Activated T-cell treated with anti-CD3 and anti-CD28 coated beads, Interleukin-2, amount 50 U/mL, for 4 hours (primary cell): Measurements from ENCODE around the gene LGR6. TPM values are rescaled to one million over a fixed set of nuclear protein-coding genes. Genes with fewer than 3 reads are reported as not detected.
A peak's percentile ranks its signal among the peaks of the same experiment; 100 is the strongest.

ENCODE experiments used
- ATAC-seq, 2 donors: fragments of 200-7000 bp; cut with Tn5 transposase; one replicate each; pipeline ENCODE4 v1.10.0; 2021
- DNase-seq: peaks from one replicate; pipeline ENCODE4 v3.0.0-alpha.2; 2020
- H3K27me3 Mint-ChIP-seq: one replicate; pipeline ENCODE4 v1.8.0; 2021; ENCODE audit warnings: low read depth, mixed read lengths
- H3K36me3 Mint-ChIP-seq: one replicate; pipeline ENCODE4 v1.8.0; 2022; ENCODE audit warnings: mixed read lengths; ENCODE audit not compliant: insufficient read depth
- H3K4me1 Mint-ChIP-seq: one replicate; pipeline ENCODE4 v1.8.0; 2021; ENCODE audit warnings: low read depth, mixed read lengths
- H3K4me3 Mint-ChIP-seq: one replicate; pipeline ENCODE4 v1.8.0; 2021; ENCODE audit warnings: mild to moderate bottlenecking, moderate library complexity, mixed read lengths
- H3K9me3 Mint-ChIP-seq: one replicate; pipeline ENCODE4 v1.8.0; 2021; ENCODE audit warnings: mixed read lengths
- total RNA-seq, 3 donors: library from RNA; stranded (reverse); gene quantifications; one replicate each; pipeline ENCODE4 v1.2.1, GENCODE V29; 2021

The LGR6 gene
- total RNA-seq, 3 donors from 2014 or later = 0.08 to 0.21 TPM; not detected in 1

GRCh38 chr1:202270871-202271326 lies 77.3 kb downstream of the LGR6 start:
- Mint-ChIP-seq H3K9me3 (no peaks in the 10 kb centered on the region), H3K4me3 (no peak overlapping the region), H3K4me1 (no peaks in the 10 kb centered on the region), H3K36me3 (no peaks in the 10 kb centered on the region), H3K27me3 (peaks cover 10% of the 10 kb centered on the region)
- no peak for ATAC-seq
- DNase-seq = no peak

DNA sequence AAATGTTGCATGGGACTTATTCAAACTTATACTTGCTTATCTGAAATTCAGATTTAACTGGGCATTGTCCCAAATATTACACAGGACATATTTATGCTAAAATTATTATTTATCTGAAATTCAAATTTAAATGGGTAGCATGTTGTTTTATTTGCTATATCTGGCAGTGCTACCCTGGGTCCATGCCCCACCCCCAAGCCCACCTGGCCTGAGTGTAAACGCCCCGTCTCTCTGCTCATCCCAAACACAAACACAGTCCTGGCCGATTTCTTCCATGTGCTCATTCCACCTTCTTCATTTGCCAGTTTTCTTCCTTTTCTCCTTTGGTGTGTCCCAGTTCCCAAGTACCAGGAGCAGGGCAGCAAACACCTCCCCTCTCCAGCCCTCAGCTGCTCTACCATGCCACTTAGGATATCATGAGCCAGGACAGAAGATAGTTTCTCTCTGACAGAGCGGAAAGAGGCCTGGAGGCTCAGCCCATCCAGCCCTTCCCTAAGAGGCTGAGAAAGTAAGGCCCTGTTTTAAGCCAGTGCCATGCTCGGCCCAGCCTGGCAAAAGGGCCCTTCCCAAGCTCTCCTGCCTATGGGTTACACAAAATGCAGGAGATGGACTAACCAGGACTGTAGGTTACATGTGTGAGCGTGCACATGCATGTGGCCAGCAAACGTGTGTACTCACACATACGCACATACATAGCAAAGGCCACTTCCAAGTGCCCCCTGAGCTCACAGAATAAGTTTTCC lies 78.7 kb downstream of the LGR6 start:
- H3K4me3 Mint-ChIP-seq = no peak overlapping the region
- H3K9me3 Mint-ChIP-seq = no peaks in the 10 kb centered on the region
- peaks cover 1% of the 10 kb centered on the region for H3K27me3 Mint-ChIP-seq
- DNase-seq = no peak
- no peak for ATAC-seq
- no peaks in the 10 kb centered on the region for H3K36me3 Mint-ChIP-seq
- H3K4me1 Mint-ChIP-seq = no peaks in the 10 kb centered on the region

DNA sequence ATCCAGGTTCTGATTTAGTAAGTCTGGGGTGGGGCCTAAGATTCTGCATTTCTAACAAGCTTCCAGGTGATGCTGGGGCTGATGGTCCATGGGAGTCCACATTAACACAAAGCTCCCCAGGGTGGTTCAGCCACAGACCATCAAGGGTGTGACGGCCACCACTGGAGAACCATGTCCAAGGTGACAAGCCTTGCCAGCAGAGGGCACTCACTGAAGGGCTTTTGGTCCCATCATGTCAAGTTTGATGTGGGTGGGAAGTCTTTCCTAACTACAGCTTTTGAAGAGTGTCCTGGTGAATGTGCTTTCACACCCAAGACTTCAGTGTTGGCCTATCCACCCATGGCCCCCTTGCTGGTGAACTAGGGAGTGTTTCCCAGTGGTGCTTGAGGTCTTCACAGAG lies 81.0 kb downstream of the LGR6 start:
- H3K4me3 Mint-ChIP-seq = no peak overlapping the region
- H3K4me1 Mint-ChIP-seq = no peaks in the 10 kb centered on the region
- no peaks in the 10 kb centered on the region for H3K9me3 Mint-ChIP-seq
- peak; percentile 33 for DNase-seq
- no peak for ATAC-seq
- peaks cover 1% of the 10 kb centered on the region for H3K27me3 Mint-ChIP-seq
- H3K36me3 Mint-ChIP-seq = no peaks in the 10 kb centered on the region

DNA sequence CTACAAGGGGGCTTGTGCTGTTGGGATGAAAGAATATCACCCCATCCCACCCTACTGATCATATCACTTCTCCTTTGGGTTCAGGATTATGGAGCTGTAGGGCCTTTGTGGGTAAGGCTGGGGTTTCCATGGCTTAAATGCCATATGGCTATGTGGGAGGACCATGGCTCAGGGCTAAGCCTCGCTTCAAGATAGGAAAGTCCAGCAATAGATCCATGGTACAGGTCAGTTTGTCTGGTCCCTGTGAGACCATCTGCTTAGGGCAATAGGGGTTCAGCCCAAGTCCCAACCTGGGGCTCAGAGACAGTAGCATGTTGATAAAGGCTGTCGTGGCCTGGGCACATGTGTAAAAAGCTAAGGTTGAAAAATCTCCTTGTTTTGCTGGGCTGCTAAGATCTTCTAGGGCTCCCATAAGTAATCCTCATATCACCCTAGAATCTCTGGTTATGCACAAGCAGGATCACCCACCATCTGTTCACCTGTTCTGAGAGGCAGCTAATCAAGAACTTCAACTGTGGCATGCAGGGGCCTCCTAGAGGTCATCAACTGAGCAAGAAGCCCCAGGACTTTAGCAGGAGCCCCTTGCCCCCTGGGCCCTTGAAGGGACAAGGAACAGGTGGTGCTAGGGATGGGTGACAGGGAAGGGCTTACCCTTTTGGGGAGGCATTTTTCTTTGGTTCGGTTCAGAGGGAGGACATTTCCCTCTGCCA lies 81.6 kb downstream of the LGR6 start:
- DNase-seq = no peak
- H3K27me3 Mint-ChIP-seq = peaks cover 4% of the 10 kb centered on the region
- H3K9me3 Mint-ChIP-seq = no peaks in the 10 kb centered on the region
- no peak for ATAC-seq
- no peaks in the 10 kb centered on the region for H3K4me1 Mint-ChIP-seq
- no peaks in the 10 kb centered on the region for H3K36me3 Mint-ChIP-seq
- no peak overlapping the region for H3K4me3 Mint-ChIP-seq

DNA sequence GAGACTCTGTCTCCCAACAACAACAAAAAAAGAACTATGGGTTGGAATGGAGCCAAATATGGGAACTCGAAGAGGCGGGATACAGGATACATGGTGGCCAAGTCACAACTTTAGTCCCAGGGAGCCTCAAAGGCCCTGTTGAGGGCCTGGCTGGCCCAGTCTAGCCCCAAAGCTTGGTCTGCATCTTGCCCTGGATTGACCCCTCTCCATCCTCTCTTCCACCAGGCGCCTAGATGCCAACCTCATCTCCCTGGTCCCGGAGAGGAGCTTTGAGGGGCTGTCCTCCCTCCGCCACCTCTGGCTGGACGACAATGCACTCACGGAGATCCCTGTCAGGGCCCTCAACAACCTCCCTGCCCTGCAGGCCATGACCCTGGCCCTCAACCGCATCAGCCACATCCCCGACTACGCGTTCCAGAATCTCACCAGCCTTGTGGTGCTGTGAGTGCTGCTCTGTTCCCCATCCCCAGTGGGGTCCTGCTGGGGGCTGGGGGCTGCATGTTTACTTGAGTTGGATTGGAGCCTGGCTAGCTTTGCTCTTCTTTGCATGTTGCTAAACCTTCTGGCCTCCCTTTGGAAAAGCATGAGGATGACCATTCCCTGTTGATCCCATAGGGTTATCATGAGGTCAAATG lies 82.6 kb downstream of the LGR6 start:
- Mint-ChIP-seq H3K4me1 (no peaks in the 10 kb centered on the region), H3K36me3 (no peaks in the 10 kb centered on the region), H3K9me3 (no peaks in the 10 kb centered on the region), H3K27me3 (peaks cover 4% of the 10 kb centered on the region), H3K4me3 (no peak overlapping the region)
- no peak for DNase-seq
- no peak for ATAC-seq

GRCh38 chr1:202276920-202277319 lies 83.3 kb downstream of the LGR6 start:
- Mint-ChIP-seq H3K9me3 (no peaks in the 10 kb centered on the region), H3K27me3 (peaks cover 4% of the 10 kb centered on the region), H3K36me3 (no peaks in the 10 kb centered on the region), H3K4me1 (no peaks in the 10 kb centered on the region), H3K4me3 (no peak overlapping the region)
- ATAC-seq (no peak), DNase-seq (no peak)

DNA sequence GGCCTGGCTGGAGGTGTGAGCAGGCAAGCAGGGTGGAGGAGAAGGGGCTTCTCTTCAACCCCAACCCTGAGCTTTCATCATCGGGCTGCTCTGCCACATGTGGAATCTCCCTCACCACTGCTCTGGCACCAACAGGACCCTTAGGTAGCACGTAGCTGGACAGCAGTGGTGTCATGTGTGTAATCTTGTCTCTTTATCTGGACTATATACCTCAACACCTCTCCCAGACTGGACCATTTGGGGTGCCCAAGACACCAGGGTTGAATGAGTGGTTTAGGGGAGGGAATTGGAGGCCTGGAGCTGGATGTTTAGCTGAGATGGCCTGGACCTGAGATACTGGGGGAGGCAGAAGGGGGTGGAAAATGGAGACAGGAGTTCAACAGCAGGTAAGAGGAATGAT lies 85.2 kb downstream of the LGR6 start:
- Mint-ChIP-seq H3K36me3 (no peaks in the 10 kb centered on the region), H3K4me1 (peaks cover 11% of the 10 kb centered on the region), H3K9me3 (no peaks in the 10 kb centered on the region), H3K27me3 (peaks cover 4% of the 10 kb centered on the region), H3K4me3 (no peak overlapping the region)
- ATAC-seq = no peak
- DNase-seq = no peak

DNA sequence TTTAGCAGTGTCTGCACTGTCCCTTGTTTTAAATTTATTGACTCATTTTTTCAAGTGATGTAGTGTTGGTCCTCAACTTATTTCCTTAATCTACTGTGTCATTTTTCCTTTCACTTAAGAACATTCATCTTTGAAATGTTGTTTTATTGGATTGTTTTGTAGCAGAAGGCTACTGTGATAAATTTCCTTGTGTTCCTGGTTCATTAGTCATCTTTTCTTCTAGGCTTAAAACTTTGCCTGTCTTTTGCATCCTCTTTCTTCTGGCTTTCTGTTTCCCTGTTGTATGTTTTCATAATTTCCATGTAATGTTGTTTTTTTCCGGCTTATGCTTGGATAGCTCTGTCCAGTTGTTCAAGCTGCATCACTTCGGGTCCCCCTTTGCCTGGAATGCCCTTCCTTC lies 86.2 kb downstream of the LGR6 start:
- no peak for ATAC-seq
- Mint-ChIP-seq H3K27me3 (peaks cover 3% of the 10 kb centered on the region), H3K9me3 (no peaks in the 10 kb centered on the region), H3K4me1 (peaks cover 15% of the 10 kb centered on the region), H3K4me3 (no peak overlapping the region), H3K36me3 (no peaks in the 10 kb centered on the region)
- no peak for DNase-seq

GRCh38 chr1:202280595-202280994 lies 87.0 kb downstream of the LGR6 start:
- ATAC-seq (no peak), DNase-seq (no peak)
- Mint-ChIP-seq H3K4me3 (no peak overlapping the region), H3K36me3 (no peaks in the 10 kb centered on the region), H3K27me3 (peaks cover 3% of the 10 kb centered on the region), H3K9me3 (no peaks in the 10 kb centered on the region), H3K4me1 (peaks cover 15% of the 10 kb centered on the region)

GRCh38 chr1:202281316-202282024 lies 87.9 kb downstream of the LGR6 start:
- H3K4me3 Mint-ChIP-seq = no peak overlapping the region
- H3K27me3 Mint-ChIP-seq = peaks cover 3% of the 10 kb centered on the region
- peaks cover 15% of the 10 kb centered on the region for H3K4me1 Mint-ChIP-seq
- H3K9me3 Mint-ChIP-seq = no peaks in the 10 kb centered on the region
- no peaks in the 10 kb centered on the region for H3K36me3 Mint-ChIP-seq
- ATAC-seq = no peak
- no peak for DNase-seq

DNA sequence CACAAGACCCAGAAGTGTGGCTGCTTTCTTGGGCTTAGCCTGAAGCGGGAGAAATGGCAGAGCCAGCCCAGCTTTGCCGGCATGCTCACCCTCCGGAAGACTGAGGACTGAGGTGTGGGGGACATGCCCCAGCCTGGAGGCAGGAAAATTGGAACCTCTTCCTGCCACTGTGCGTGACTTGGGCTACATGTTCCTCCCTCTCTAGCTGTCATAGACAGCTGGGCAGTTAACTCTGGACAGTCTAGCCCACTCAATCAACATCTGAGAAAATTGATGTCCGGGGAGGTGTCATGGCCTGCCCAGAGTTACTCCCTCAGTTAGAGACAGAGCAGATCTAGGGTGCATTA lies 88.4 kb downstream of the LGR6 start:
- ATAC-seq (no peak), DNase-seq (no peak)
- Mint-ChIP-seq H3K36me3 (no peaks in the 10 kb centered on the region), H3K27me3 (peaks cover 3% of the 10 kb centered on the region), H3K4me1 (peaks cover 15% of the 10 kb centered on the region), H3K4me3 (no peak overlapping the region), H3K9me3 (no peaks in the 10 kb centered on the region)

- H3K4me3 Mint-ChIP-seq = no peak overlapping the region
- peaks cover 15% of the 10 kb centered on the region for H3K4me1 Mint-ChIP-seq
- ATAC-seq (no peak), DNase-seq (no peak)
- H3K9me3 Mint-ChIP-seq = no peaks in the 10 kb centered on the region
- peaks cover 3% of the 10 kb centered on the region for H3K27me3 Mint-ChIP-seq
- no peaks in the 10 kb centered on the region for H3K36me3 Mint-ChIP-seq
These were observed 89.1 kb downstream of the LGR6 start for GRCh38 chr1:202282596-202283283.

- DNase-seq (no peak), ATAC-seq (peak; percentile 32 to 34)
- H3K4me1 Mint-ChIP-seq = peaks cover 15% of the 10 kb centered on the region
- peaks cover 3% of the 10 kb centered on the region for H3K27me3 Mint-ChIP-seq
- H3K4me3 Mint-ChIP-seq = no peak overlapping the region
- no peaks in the 10 kb centered on the region for H3K9me3 Mint-ChIP-seq
- H3K36me3 Mint-ChIP-seq = no peaks in the 10 kb centered on the region
These were observed 89.8 kb downstream of the LGR6 start for GRCh38 chr1:202283379-202283844.

GRCh38 chr1:202283991-202284390 lies 90.4 kb downstream of the LGR6 start:
- Mint-ChIP-seq H3K4me3 (no peak overlapping the region), H3K36me3 (no peaks in the 10 kb centered on the region)
- ATAC-seq = no peak

More at GRCh38 chr1:202283991-202284390, 90.4 kb downstream of the LGR6 start:
- Mint-ChIP-seq H3K9me3 (no peaks in the 10 kb centered on the region), H3K4me1 (peaks cover 15% of the 10 kb centered on the region), H3K27me3 (peaks cover 3% of the 10 kb centered on the region)
- DNase-seq = no peak
